ENCODE results near the gene KCNH5. TPM values are rescaled to one million over a fixed set of nuclear protein-coding genes. Genes with fewer than 3 reads are reported as not detected.

Gene KCNH5
- total and polyA plus RNA-seq, 9 of the 15 experiments (the other 6 are each of a cell fraction or from before 2014, with no cell fraction given): 1.1 to 2.4 (median 1.4) TPM

DNA sequence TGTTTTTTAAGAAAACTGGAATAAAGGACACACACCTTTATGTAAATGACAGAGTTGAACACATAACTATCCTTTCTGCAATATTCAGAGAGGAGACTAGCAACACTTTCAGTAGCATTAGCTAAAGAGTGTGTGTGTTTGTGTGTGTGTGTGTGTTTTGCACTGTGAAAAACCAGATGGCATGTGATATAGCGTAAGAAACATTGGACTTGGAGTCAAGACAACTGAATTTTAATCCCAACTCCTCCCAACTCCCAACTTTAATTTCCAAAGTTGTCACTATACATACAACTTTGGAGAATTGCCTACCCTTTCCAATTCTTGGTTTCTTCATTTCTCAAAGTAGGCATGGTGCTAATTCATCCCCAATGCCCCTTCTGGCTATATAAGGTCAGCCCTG, 347.8 kb downstream of the KCNH5 start:
- WGBS (ENCODE audit: insufficient coverage, low coverage, missing lambda C conversion rate): 0% methylated on average over 1 of the region's 1 CpG
- Histone ChIP-seq H3K9me3 (replicated peaks; ENCODE audit: control insufficient read depth, insufficient read depth, low read depth, low read length) (no peaks in the 10 kb centered on the region), H3K79me2 (ENCODE audit: control insufficient read depth, insufficient read depth, low read length) (no peaks in the 10 kb centered on the region), H3K27ac (ENCODE audit: extremely low read depth, low read depth, low read length) (no peak overlapping the region), H3K9me1 (ENCODE audit: control insufficient read depth, insufficient read depth, low read length) (no peaks in the 10 kb centered on the region), H3K9ac (ENCODE audit: insufficient read depth in 1 of 2, low read depth in 2 of 2, low read length in 2 of 2) (no peak overlapping the region), H4K20me1 (replicated peaks; ENCODE audit: control insufficient read depth, insufficient read depth, low read length) (no peaks in the 10 kb centered on the region), H3K4me1 (replicated peaks in 1 of 2; ENCODE audit: control insufficient read depth in 2 of 2, insufficient read depth in 2 of 2, low read length in 2 of 2) (no peaks in the 10 kb centered on the region), H3K4me2 (ENCODE audit: insufficient read depth, low read length) (no peak overlapping the region), H2AFZ (ENCODE audit: low read depth, low read length) (no peak overlapping the region), H3K4me3 (no peak overlapping the region), H3K27me3 (ENCODE audit: control insufficient read depth in 2 of 2, insufficient read depth in 2 of 2, low read length in 2 of 2) (no peaks in the 10 kb centered on the region), H3K36me3 (ENCODE audit: control insufficient read depth, insufficient read depth, low read length) (no peaks in the 10 kb centered on the region)
- in situ Hi-C loops (cut with MboI) (no loop called here), intact Hi-C loops (cut with micrococcal nuclease) (no loop called here)
- POLR2A ChIA-PET: interaction anchor here (0.5 kb wide), 1 partner anchor 169 kb away, joined by 3 read pairs; no protein-coding TSS in a partner anchor
- CTCF ChIA-PET (ENCODE audit: low intra/inter-chr PET ratio): no interaction called here
- no peak for ATAC-seq
- FAIRE-seq: no peak
- no peak for DNase-seq (ENCODE audit: extremely low read depth in 1 of 4, low spot score in 3 of 4)
- BruUV-seq (replicated peaks): no TSS peak
- TF ChIP-seq, protein P1, sequence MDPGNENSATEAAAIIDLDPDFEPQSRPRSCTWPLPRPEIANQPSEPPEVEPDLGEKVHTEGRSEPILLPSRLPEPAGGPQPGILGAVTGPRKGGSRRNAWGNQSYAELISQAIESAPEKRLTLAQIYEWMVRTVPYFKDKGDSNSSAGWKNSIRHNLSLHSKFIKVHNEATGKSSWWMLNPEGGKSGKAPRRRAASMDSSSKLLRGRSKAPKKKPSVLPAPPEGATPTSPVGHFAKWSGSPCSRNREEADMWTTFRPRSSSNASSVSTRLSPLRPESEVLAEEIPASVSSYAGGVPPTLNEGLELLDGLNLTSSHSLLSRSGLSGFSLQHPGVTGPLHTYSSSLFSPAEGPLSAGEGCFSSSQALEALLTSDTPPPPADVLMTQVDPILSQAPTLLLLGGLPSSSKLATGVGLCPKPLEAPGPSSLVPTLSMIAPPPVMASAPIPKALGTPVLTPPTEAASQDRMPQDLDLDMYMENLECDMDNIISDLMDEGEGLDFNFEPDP (CRISPR knock-in tag; IDR thresholded peaks at IDR 0.05): no peak
- TF ChIP-seq FOXJ3 (CRISPR knock-in tag; IDR thresholded peaks at IDR 0.05) (no peak), ATF7 (IDR thresholded peaks at IDR 0.05) (no peak), MYNN (IDR thresholded peaks at IDR 0.05) (no peak), MYNN (CRISPR knock-in tag; IDR thresholded peaks at IDR 0.05) (no peak), ZNF232 (CRISPR knock-in tag; IDR thresholded peaks at IDR 0.05) (no peak), SIRT6 (IDR thresholded peaks at IDR 0.05; ENCODE audit: low read depth, low read length) (no peak), MTF1 (CRISPR knock-in tag; IDR thresholded peaks at IDR 0.05; ENCODE audit: borderline replicate concordance) (no peak), GATAD2A (IDR thresholded peaks at IDR 0.05) (no peak), POLR3G (IDR thresholded peaks at IDR 0.05; ENCODE audit: extremely low read depth, insufficient read length, insufficient replicate concordance) (no peak), CREM (IDR thresholded peaks at IDR 0.05; ENCODE audit: low read depth) (no peak), ZNF133 (CRISPR knock-in tag; IDR thresholded peaks at IDR 0.05) (no peak), SRSF7 (optimal IDR thresholded peaks at IDR 0.05; ENCODE audit: low read depth, low read length) (no peak)
- TF ChIP-seq, protein P2, sequence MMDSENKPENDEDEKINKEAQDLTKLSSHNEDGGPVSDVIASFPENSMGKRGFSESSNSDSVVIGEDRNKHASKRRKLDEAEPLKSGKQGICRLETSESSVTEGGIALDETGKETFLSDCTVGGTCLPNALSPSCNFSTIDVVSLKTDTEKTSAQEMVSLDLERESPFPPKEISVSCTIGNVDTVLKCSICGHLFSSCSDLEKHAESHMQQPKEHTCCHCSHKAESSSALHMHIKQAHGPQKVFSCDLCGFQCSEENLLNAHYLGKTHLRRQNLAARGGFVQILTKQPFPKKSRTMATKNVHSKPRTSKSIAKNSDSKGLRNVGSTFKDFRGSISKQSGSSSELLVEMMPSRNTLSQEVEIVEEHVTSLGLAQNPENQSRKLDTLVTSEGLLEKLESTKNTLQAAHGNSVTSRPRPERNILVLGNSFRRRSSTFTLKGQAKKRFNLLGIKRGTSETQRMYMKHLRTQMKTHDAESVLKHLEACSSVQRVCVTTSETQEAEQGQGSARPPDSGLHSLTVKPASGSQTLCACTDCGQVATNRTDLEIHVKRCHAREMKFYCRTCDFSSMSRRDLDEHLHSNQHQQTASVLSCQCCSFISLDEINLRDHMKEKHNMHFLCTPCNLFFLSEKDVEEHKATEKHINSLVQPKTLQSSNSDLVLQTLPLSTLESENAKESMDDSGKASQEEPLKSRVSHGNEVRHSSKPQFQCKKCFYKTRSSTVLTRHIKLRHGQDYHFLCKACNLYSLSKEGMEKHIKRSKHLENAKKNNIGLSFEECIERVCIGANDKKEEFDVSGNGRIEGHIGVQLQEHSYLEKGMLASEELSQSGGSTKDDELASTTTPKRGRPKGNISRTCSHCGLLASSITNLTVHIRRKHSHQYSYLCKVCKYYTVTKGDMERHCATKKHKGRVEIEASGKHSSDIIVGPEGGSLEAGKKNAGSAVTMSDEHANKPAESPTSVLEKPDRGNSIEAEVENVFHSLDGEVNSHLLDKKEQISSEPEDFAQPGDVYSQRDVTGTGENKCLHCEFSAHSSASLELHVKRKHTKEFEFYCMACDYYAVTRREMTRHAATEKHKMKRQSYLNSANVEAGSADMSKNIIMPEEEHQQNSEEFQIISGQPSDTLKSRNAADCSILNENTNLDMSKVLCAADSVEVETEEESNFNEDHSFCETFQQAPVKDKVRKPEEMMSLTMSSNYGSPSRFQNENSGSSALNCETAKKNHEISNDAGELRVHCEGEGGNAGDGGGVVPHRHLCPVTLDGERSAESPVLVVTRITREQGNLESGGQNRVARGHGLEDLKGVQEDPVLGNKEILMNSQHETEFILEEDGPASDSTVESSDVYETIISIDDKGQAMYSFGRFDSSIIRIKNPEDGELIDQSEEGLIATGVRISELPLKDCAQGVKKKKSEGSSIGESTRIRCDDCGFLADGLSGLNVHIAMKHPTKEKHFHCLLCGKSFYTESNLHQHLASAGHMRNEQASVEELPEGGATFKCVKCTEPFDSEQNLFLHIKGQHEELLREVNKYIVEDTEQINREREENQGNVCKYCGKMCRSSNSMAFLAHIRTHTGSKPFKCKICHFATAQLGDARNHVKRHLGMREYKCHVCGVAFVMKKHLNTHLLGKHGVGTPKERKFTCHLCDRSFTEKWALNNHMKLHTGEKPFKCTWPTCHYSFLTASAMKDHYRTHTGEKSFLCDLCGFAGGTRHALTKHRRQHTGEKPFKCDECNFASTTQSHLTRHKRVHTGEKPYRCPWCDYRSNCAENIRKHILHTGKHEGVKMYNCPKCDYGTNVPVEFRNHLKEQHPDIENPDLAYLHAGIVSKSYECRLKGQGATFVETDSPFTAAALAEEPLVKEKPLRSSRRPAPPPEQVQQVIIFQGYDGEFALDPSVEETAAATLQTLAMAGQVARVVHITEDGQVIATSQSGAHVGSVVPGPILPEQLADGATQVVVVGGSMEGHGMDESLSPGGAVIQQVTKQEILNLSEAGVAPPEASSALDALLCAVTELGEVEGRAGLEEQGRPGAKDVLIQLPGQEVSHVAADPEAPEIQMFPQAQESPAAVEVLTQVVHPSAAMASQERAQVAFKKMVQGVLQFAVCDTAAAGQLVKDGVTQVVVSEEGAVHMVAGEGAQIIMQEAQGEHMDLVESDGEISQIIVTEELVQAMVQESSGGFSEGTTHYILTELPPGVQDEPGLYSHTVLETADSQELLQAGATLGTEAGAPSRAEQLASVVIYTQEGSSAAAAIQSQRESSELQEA (IDR thresholded peaks at IDR 0.05; ENCODE audit: low read depth): no peak
